Activated naive CD4-positive, alpha-beta T cell treated with anti-CD3 and anti-CD28 coated beads for 36 hours (primary cell): ENCODE results near the gene HNRNPA1. TPM values are rescaled to one million over a fixed set of nuclear protein-coding genes. Genes with fewer than 3 reads are reported as not detected.

Source experiments
- CTCF ChIA-PET: fragments of 350-600 bp; sonication (Branson Sonifier 250); formaldehyde crosslinking; loops from one replicate; lab custom pipeline; 2021; ENCODE audit warnings: antibody characterized with exemption; lab: Charles Lee
- DNase-seq: peaks from one replicate; pipeline ENCODE4 v3.0.0-alpha.2; 2020
- H3K27ac Mint-ChIP-seq: one replicate; pipeline ENCODE4 v1.8.0; 2021; ENCODE audit warnings: mild to moderate bottlenecking, mixed read lengths
- H3K27me3 Mint-ChIP-seq: one replicate; pipeline ENCODE4 v1.8.0; 2021; ENCODE audit warnings: low read depth, mixed read lengths
- H3K36me3 Mint-ChIP-seq: one replicate; pipeline ENCODE4 v1.8.0; 2021; ENCODE audit warnings: low read depth, mixed read lengths
- H3K4me1 Mint-ChIP-seq: one replicate; pipeline ENCODE4 v1.8.0; 2021; ENCODE audit warnings: low read depth, mixed read lengths
- H3K4me3 Mint-ChIP-seq: one replicate; pipeline ENCODE4 v1.8.0; 2021; ENCODE audit warnings: mild to moderate bottlenecking, moderate library complexity, mixed read lengths
- H3K9me3 Mint-ChIP-seq: one replicate; pipeline ENCODE4 v1.8.0; 2021; ENCODE audit warnings: mixed read lengths
- intact Hi-C: fragments of 100-400 bp; cut with micrococcal nuclease; formaldehyde crosslinking; loops from one replicate; pipeline ENCODE4 v1.15.1; 2023
- total RNA-seq, 2 experiments: library from RNA; stranded (reverse); gene quantifications; one replicate each; pipeline ENCODE4 v1.2.3, GENCODE V29; 2021

HNRNPA1 gene
- total RNA-seq, 2 experiments from 2014 or later: 2,231 to 2,234 TPM

DNA sequence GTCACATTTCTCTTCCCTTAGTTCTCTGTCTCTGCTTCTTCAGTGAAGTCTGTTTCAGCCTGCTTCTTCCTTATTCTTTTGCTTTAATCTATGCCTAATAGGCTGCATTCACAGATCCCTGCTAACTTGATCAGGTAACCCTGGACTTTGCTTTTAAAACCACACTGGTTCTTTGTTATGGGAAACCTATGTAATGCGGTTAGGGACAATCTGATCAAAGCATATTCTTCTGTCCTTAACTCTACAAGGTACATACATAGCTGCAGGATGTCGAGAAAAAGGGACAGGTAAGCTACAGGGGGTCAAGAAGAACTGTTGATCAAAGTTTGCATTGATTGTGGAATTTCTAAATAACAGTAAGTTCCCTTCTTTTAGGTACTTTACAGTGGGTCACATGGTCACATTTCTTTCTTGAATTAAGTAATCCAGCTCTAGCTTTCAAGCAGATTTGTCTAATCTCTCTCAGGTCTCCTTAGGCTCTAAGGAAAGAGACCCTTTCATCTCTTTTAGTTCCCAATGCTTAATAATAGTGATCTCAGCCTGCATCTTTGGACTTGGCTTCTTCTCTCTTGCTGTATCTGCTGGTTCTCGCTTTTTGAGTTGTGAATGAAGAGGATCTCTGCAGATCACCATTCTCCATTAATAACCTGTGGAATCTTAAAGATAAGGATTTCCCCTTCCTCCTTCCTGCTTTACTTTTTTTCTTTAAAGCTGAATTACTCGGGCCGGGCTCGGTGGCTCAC lies 48.2 kb downstream of the HNRNPA1 start:
- Mint-ChIP-seq H3K4me3 (no peak overlapping the region), H3K9me3 (no peaks in the 10 kb centered on the region), H3K27me3 (no peaks in the 10 kb centered on the region), H3K36me3 (peaks cover 4% of the 10 kb centered on the region), H3K27ac (peak overlapping the region; percentile 47), H3K4me1 (peaks cover 76% of the 10 kb centered on the region)
- no peak for DNase-seq
- intact Hi-C loops: loop anchor here (5.0 kb wide), 1 partner anchor 86 kb away; no protein-coding TSS in a partner anchor
- CTCF ChIA-PET: interaction anchor here (1.4 to 1.6 kb wide), 3 partner anchors 9 to 71 kb away, joined by 4 to 6 read pairs (median 5); no protein-coding TSS in a partner anchor

- Mint-ChIP-seq H3K9me3 (no peaks in the 10 kb centered on the region), H3K36me3 (peaks cover 4% of the 10 kb centered on the region), H3K27me3 (no peaks in the 10 kb centered on the region), H3K4me1 (peaks cover 75% of the 10 kb centered on the region), H3K27ac (no peak overlapping the region), H3K4me3 (no peak overlapping the region)
- CTCF ChIA-PET: interaction anchor here (1.4 to 1.6 kb wide), 3 partner anchors 8 to 70 kb away, joined by 4 to 6 read pairs (median 5); no protein-coding TSS in a partner anchor
- intact Hi-C loops: loop anchor here (5.0 kb wide), 1 partner anchor 87 kb away; no protein-coding TSS in a partner anchor
- no peak for DNase-seq
Measured at GRCh38 chr12:54329759-54330158, 49.2 kb downstream of the HNRNPA1 start.

- Mint-ChIP-seq H3K36me3 (no peaks in the 10 kb centered on the region), H3K9me3 (no peaks in the 10 kb centered on the region), H3K4me1 (peaks cover 70% of the 10 kb centered on the region), H3K27me3 (no peaks in the 10 kb centered on the region), H3K27ac (no peak overlapping the region), H3K4me3 (no peak overlapping the region)
- no peak for DNase-seq
- intact Hi-C loops: no loop called here
- CTCF ChIA-PET: no interaction called here
Measured at GRCh38 chr12:54330442-54330841, 49.9 kb downstream of the HNRNPA1 start.

DNA sequence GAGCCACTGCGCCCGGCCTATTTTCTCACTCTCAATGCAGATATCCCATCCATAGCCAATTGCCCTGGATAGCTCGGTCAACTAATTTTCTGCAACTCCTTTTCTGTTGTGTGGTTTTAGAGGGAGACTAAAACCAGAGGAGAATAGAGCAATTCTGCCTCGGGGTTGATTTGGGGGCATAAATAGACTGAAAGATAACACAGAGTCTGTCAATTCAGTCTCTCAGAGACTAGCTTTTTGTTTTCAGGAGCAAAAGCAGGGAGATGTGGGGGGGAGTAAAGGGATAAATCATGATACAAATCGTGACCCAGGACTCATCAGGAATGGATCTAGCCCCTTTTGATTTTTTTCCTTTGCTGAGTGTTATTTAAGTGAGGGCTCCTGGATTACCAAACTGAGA lies 50.9 kb downstream of the HNRNPA1 start:
- Mint-ChIP-seq H3K36me3 (no peaks in the 10 kb centered on the region), H3K4me1 (peaks cover 67% of the 10 kb centered on the region), H3K27ac (peak overlapping the region; percentile 50), H3K9me3 (no peaks in the 10 kb centered on the region), H3K27me3 (no peaks in the 10 kb centered on the region), H3K4me3 (no peak overlapping the region)
- no peak for DNase-seq
- intact Hi-C loops: no loop called here
- CTCF ChIA-PET: interaction anchor here (0.6 to 1.8 kb wide), 2 partner anchors 45 to 67 kb away, joined by 5 to 6 read pairs; no protein-coding TSS in a partner anchor

- Mint-ChIP-seq H3K4me3 (no peak overlapping the region), H3K4me1 (peaks cover 56% of the 10 kb centered on the region), H3K36me3 (no peaks in the 10 kb centered on the region), H3K27ac (no peak overlapping the region), H3K27me3 (no peaks in the 10 kb centered on the region), H3K9me3 (no peaks in the 10 kb centered on the region)
- CTCF ChIA-PET: interaction anchor here (0.7 to 6.4 kb wide), 11 partner anchors 8 to 169 kb away, joined by 3 to 92 read pairs (median 4); partner anchors contain the start of genes COPZ1 and NCKAP1L
- no peak for DNase-seq
- intact Hi-C loops: no loop called here
Measured at GRCh38 chr12:54333420-54334034, 53.0 kb downstream of the HNRNPA1 start.

Other genes starting within 250 kb of the HNRNPA1 start
- not detected for gene HOXC5, start 247.7 kb upstream of the HNRNPA1 start, total RNA-seq
- under 1 TPM in 1 of 2 experiments, not detected in 1; 0.12 TPM for gene HOXC4, start 226.9 kb upstream of the HNRNPA1 start, total RNA-seq
- gene SMUG1, start 91.7 kb upstream of the HNRNPA1 start, total RNA-seq: 10 to 100 TPM; 18.2 to 19.7 TPM
- gene CBX5, start 604 bp upstream of the HNRNPA1 start, total RNA-seq: 100 to 1,000 TPM; 169 to 173 TPM
- not detected for gene NFE2, start 20.3 kb downstream of the HNRNPA1 start, total RNA-seq
- 100 to 1,000 TPM in 1 of 2 experiments, 10 to 100 TPM in 1; 98.0 to 105 TPM for gene COPZ1, start 44.4 kb downstream of the HNRNPA1 start, total RNA-seq
- gene GPR84, start 83.8 kb downstream of the HNRNPA1 start, total RNA-seq: 1 to 10 TPM; 1.2 TPM
- 1 to 10 TPM in 1 of 2 experiments, under 1 TPM in 1; 0.93 to 1.1 TPM for gene ZNF385A, start 104.0 kb downstream of the HNRNPA1 start, total RNA-seq
- 10 to 100 TPM; 17.9 to 18.4 TPM for gene ITGA5, start 138.5 kb downstream of the HNRNPA1 start, total RNA-seq
- gene GTSF1, start 192.9 kb downstream of the HNRNPA1 start, total RNA-seq: 1 to 10 TPM; 8.1 to 8.6 TPM
- gene NCKAP1L, start 217.0 kb downstream of the HNRNPA1 start, total RNA-seq: 100 to 1,000 TPM; 138 to 149 TPM